HepG2 (cell line): ENCODE measurements around the gene ANKRD22. TPM values are rescaled to one million over a fixed set of nuclear protein-coding genes. Genes with fewer than 3 reads are reported as not detected.
A peak's percentile ranks its signal among the peaks of the same experiment; 100 is the strongest.

Source experiments
- ATF7 ChIP-seq, 2 experiments: fragments of 450-650 bp in 1 of 2; sonication (generic) in 1 of 2; formaldehyde crosslinking in 1 of 2; IDR thresholded peaks; 2 replicates each; pipeline versions ENCODE4 v1.4.0 to v1.6.1; 2016 to 2020; ENCODE audit warnings: antibody characterized with exemption in 1 of 2, mild to moderate bottlenecking in 1 of 2, missing genetic modification reagents in 1 of 2
- E2F1 ChIP-seq: sonication (generic); formaldehyde crosslinking; IDR thresholded peaks from 2 replicates; pipeline ENCODE4 v1.5.0; 2020; ENCODE audit warnings: missing genetic modification reagents
- FUBP1 ChIP-seq: sonication (generic); formaldehyde crosslinking; IDR thresholded peaks from 2 replicates; pipeline ENCODE4 v1.5.1; 2020; ENCODE audit warnings: missing genetic modification reagents, mild to moderate bottlenecking, borderline replicate concordance
- GABPA ChIP-seq, 2 experiments: IDR thresholded peaks; 2 replicates each; pipeline ENCODE4 v1.6.1; 2011 to 2016; ENCODE audit warnings: low read depth in 2 of 2, low read length in 1 of 2, missing biosample characterization in 1 of 2, missing genetic modification characterization in 1 of 2
- KDM1A ChIP-seq: IDR thresholded peaks from 2 replicates; pipeline ENCODE4 v1.6.1; 2016; ENCODE audit warnings: missing compliant biosample characterization
- MTA1 ChIP-seq: sonication (generic); formaldehyde crosslinking; IDR thresholded peaks from 2 replicates; pipeline ENCODE4 v1.4.0; 2020; ENCODE audit warnings: missing genetic modification reagents, mild to moderate bottlenecking, borderline replicate concordance
- MXD1 ChIP-seq: sonication (generic); formaldehyde crosslinking; IDR thresholded peaks from 2 replicates; pipeline ENCODE4 v1.4.0; 2020; ENCODE audit warnings: mild to moderate bottlenecking, missing genetic modification reagents
- NFIB ChIP-seq: sonication (generic); formaldehyde crosslinking; IDR thresholded peaks from 2 replicates; pipeline ENCODE4 v1.9.0; 2021; ENCODE audit warnings: missing genetic modification reagents, mild to moderate bottlenecking, borderline replicate concordance
- PRPF4 ChIP-seq: fragments of 200-400 bp; formaldehyde crosslinking; IDR thresholded peaks from 2 replicates; pipeline ENCODE4 v1.6.1; 2016; ENCODE audit warnings: low read length, low read depth; ENCODE audit not compliant: poor library complexity, severe bottlenecking
- RFX5 ChIP-seq: IDR thresholded peaks from 2 replicates; pipeline ENCODE4 v1.6.1; 2011; ENCODE audit warnings: low read depth, low read length, improper control_type of control experiment
- SRSF1 ChIP-seq: fragments of 200-400 bp; formaldehyde crosslinking; optimal IDR thresholded peaks from 2 replicates; pipeline ENCODE3; 2017; ENCODE audit warnings: mild to moderate bottlenecking, low read depth, low read length, moderate library complexity
- THAP9 ChIP-seq: sonication (generic); formaldehyde crosslinking; IDR thresholded peaks from 2 replicates; pipeline ENCODE4; 2020; ENCODE audit warnings: missing genetic modification reagents, mild to moderate bottlenecking, borderline replicate concordance
- YEATS4 ChIP-seq: sonication (generic); formaldehyde crosslinking; IDR thresholded peaks from 2 replicates; pipeline ENCODE4 v1.4.0; 2020; ENCODE audit warnings: missing genetic modification reagents, borderline replicate concordance
- ZNF101 ChIP-seq: sonication (generic); formaldehyde crosslinking; IDR thresholded peaks from 2 replicates; pipeline ENCODE4 v1.4.0; 2020; ENCODE audit warnings: mild to moderate bottlenecking, low read depth, missing genetic modification reagents, borderline replicate concordance
- ZNF136 ChIP-seq: sonication (generic); formaldehyde crosslinking; IDR thresholded peaks from 2 replicates; pipeline ENCODE4 v1.8.1; 2022; ENCODE audit warnings: low read depth, mild to moderate bottlenecking, moderate library complexity, missing genetic modification reagents
- ZNF383 ChIP-seq: sonication (generic); formaldehyde crosslinking; IDR thresholded peaks from 2 replicates; pipeline ENCODE4 v1.4.0; 2020; ENCODE audit warnings: missing genetic modification reagents, mild to moderate bottlenecking, borderline replicate concordance
- ZNF556 ChIP-seq: sonication (generic); formaldehyde crosslinking; IDR thresholded peaks from 2 replicates; pipeline ENCODE4 v1.4.0; 2020; ENCODE audit warnings: mild to moderate bottlenecking, missing genetic modification reagents, borderline replicate concordance
- ZNF770 ChIP-seq: sonication (generic); formaldehyde crosslinking; IDR thresholded peaks from 2 replicates; pipeline ENCODE4 v1.5.0; 2020; ENCODE audit warnings: mild to moderate bottlenecking, missing genetic modification reagents
- polyA plus RNA-seq, 8 experiments: library from polyadenylated mRNA; depleted of rRNA in 3 of 8; stranded (reverse) in 7 of 8; unstranded in 1 of 8; fragments of >200 nt; fragmentation: Illumina TruSeq in 4 of 8; extraction: Trizol in 4 of 8; gene quantifications; 2 replicates each; pipeline versions ENCODE4 v1.2.1 to v1.2.3, GENCODE V29; 2011 to 2016; ENCODE audit warnings: low read depth in 4 of 8, missing spikeins in 1 of 8, mixed read lengths in 1 of 8; ENCODE audit not compliant: insufficient read depth in 1 of 8
- total RNA-seq, 5 experiments: library from RNA; depleted of rRNA; stranded (reverse); fragments of >200 nt; fragmentation: Illumina TruSeq; extraction: Trizol; gene quantifications; 2 replicates each; pipeline ENCODE4 v1.2.3, GENCODE V29; 2016; ENCODE audit warnings: low read depth in 1 of 5

ANKRD22 gene
- total and polyA plus RNA-seq, 2 of the 13 experiments (the other 11 are each of a cell fraction or from before 2014, with no cell fraction given), result not detected

GRCh38 chr10:88880282-88881076 is 28.8 kb upstream of the ANKRD22 start (continued):
- TF ChIP-seq FUBP1 (CRISPR knock-in tag), result no peak
- no peak for TF ChIP-seq ATF7 (IDR thresholded peaks at IDR 0.05)
- no peak for TF ChIP-seq ATF7 (CRISPR knock-in tag; IDR thresholded peaks at IDR 0.05)
- TF ChIP-seq PRPF4, result no peak
- no peak for TF ChIP-seq NFIB (CRISPR knock-in tag)
- no peak for TF ChIP-seq ZNF383
- TF ChIP-seq RFX5, result no peak
- TF ChIP-seq YEATS4 (CRISPR knock-in tag), result 0 out of 2 replicates have a peak, but pooled peaks have one; percentile 40
- TF ChIP-seq ZNF136 (CRISPR knock-in tag), result no peak; the same call in 1 of the 2 replicates
- TF ChIP-seq E2F1 (CRISPR knock-in tag), result peak; percentile 74
- TF ChIP-seq KDM1A (CRISPR knock-in tag), result peak; percentile 56; the same call in 1 of the 2 replicates
- TF ChIP-seq MXD1, result peak; percentile 88; the same call in 1 of the 2 replicates
- peak; percentile 76; the same call in 1 of the 2 replicates for TF ChIP-seq MTA1 (CRISPR knock-in tag)
- TF ChIP-seq GABPA (IDR thresholded peaks at IDR 0.05; ENCODE audit: low read depth, low read length), result peak; percentile 45; the same call in 1 of the 2 replicates
- TF ChIP-seq GABPA (CRISPR knock-in tag; IDR thresholded peaks at IDR 0.05; ENCODE audit: low read depth), result no peak
- TF ChIP-seq ZNF770, result peak; percentile 70
- peak; percentile 70; the same call in 1 of the 2 replicates for TF ChIP-seq ZNF556
- TF ChIP-seq ZNF101, result no peak
- peak; percentile 55; the same call in 1 of the 2 replicates for TF ChIP-seq THAP9 (CRISPR knock-in tag)
- peak; percentile 69 for TF ChIP-seq SRSF1
